ENCODE results near the gene COPS8.

Gene COPS8

GRCh38 chr2:237085248-237086221 lies at the start of gene COPS8 (continued):
- TF ChIP-seq ZNF837 (tag by site-specific recombination; IDR thresholded peaks at IDR 0.05) (no peak), ZFP3 (tag by site-specific recombination; IDR thresholded peaks at IDR 0.05; ENCODE audit: low read depth) (0 out of 2 replicates have a peak, but pooled peaks have one; percentile 11), ZNF529 (tag by site-specific recombination; IDR thresholded peaks at IDR 0.05; ENCODE audit: insufficient replicate concordance) (no peak), ZNF514 (tag by site-specific recombination; IDR thresholded peaks at IDR 0.05) (no peak), ZNF394 (tag by site-specific recombination; IDR thresholded peaks at IDR 0.05; ENCODE audit: borderline replicate concordance) (peak; percentile 14; the same call in 1 of the 2 replicates), ZNF473 (tag by site-specific recombination; IDR thresholded peaks at IDR 0.05) (no peak), GFI1B (tag by site-specific recombination; IDR thresholded peaks at IDR 0.05) (no peak), WT1 (tag by site-specific recombination; IDR thresholded peaks at IDR 0.05) (no peak), ZNF133 (tag by site-specific recombination; IDR thresholded peaks at IDR 0.05) (no peak), ZNF223 (tag by site-specific recombination; IDR thresholded peaks at IDR 0.05) (no peak), ZBTB21 (tag by site-specific recombination; IDR thresholded peaks at IDR 0.05) (peak; percentile 80), ZNF311 (tag by site-specific recombination; IDR thresholded peaks at IDR 0.05; ENCODE audit: borderline replicate concordance) (no peak), ZNF488 (tag by site-specific recombination; IDR thresholded peaks at IDR 0.05) (no peak), ZNF350 (tag by site-specific recombination; IDR thresholded peaks at IDR 0.05) (no peak), AEBP2 (tag by site-specific recombination; IDR thresholded peaks at IDR 0.05; ENCODE audit: borderline replicate concordance) (no peak), ZNF624 (tag by site-specific recombination; IDR thresholded peaks at IDR 0.05) (no peak), ZNF175 (tag by site-specific recombination; IDR thresholded peaks at IDR 0.05) (no peak), ZNF433 (tag by site-specific recombination; IDR thresholded peaks at IDR 0.05; ENCODE audit: low read depth) (no peak), ZBTB26 (tag by site-specific recombination; optimal IDR thresholded peaks at IDR 0.05) (peak; percentile 64), ZNF768 (tag by site-specific recombination; IDR thresholded peaks at IDR 0.05) (no peak), ZNF571 (tag by site-specific recombination; IDR thresholded peaks at IDR 0.05) (no peak), ZNF701 (tag by site-specific recombination; IDR thresholded peaks at IDR 0.05) (no peak), TRIM28 (IDR thresholded peaks at IDR 0.05; ENCODE audit: borderline replicate concordance, low read length) (no peak), ZSCAN5A (tag by site-specific recombination; IDR thresholded peaks at IDR 0.05) (no peak), ZNF157 (tag by site-specific recombination; IDR thresholded peaks at IDR 0.05) (no peak), PRDM2 (tag by site-specific recombination; IDR thresholded peaks at IDR 0.05; ENCODE audit: borderline replicate concordance) (no peak), ZNF426 (tag by site-specific recombination; IDR thresholded peaks at IDR 0.05) (no peak), ZNF221 (tag by site-specific recombination; IDR thresholded peaks at IDR 0.05; ENCODE audit: borderline replicate concordance) (peak; percentile 25; the same call in 1 of the 2 replicates), ZNF548 (tag by site-specific recombination; IDR thresholded peaks at IDR 0.05) (no peak)
